GM19372 (cell line): Measurements from ENCODE around the gene MAG.

ENCODE experiments used
- ATAC-seq: cut with Tn5 transposase; IDR thresholded peaks from one replicate; pipeline ENCODE4 v1.9.1; 2021; ENCODE audit warnings: mild to moderate bottlenecking, low read depth, moderate library complexity; ENCODE audit not compliant: unreplicated experiment

MAG gene

DNA sequence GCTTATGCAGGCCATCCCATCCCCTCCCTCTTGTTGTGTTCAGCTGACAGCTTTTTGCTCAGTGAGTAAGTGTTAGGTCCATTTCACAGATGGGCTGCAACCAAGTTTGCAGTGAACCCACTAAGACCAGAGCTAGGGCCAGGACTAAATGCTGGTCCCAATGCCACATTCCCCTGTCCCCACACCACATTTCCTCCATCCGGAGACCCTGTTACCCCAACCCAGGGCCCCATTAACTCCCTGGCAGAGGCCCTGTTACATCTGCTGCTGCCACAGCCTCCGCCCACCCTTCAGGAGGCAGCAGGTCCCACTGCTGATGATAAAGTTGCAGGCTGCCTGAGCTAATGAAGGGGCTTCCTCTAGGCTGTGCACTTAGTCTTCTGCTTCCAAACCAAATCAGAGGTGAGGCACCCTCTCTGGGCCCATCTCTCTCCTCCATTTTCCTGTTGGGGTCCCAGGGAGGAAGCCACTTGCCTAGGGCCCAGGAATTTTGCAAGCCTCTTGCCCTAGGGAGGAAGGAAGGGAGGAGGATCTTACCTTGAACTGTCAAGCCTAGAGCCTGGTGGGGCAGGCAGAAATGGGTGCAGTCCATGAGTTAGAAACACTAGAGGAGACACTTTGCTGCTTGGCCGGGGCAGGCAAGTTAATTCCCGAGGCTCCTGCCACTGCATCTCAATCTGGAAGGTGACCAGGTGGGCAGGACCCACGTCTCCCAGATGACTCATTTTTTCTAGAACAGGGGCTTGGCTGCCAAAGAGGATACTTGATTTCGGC, 26.6 kb upstream of the MAG start:
- ATAC-seq = no peak

DNA sequence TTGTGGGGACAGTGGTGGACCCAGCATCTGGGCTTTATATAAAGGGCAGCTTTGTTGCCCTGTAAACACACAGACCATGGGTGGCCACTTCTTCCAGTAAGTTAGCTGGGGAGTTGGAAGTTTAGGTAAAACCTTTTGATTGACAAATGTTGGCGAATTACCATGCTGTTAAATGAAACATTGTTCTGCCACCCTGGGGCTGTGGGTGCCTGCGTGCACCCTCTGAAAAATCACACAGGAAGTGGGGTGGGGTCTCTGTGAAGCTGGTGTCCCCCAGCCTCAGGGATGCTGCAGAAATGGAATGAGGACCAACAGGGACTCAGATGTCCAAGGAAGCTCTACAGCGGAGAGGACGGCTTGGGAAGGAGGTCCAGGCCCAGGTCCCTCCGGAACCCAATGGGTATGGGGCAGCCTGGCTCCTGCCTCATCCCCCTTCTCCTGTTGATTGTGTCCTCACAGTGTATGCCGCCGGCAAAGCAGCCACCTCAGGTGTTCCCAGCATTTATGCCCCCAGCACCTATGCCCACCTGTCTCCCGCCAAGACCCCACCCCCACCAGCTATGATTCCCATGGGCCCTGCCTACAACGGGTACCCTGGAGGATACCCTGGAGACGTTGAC, 26.0 kb upstream of the MAG start:
- no peak for ATAC-seq

DNA sequence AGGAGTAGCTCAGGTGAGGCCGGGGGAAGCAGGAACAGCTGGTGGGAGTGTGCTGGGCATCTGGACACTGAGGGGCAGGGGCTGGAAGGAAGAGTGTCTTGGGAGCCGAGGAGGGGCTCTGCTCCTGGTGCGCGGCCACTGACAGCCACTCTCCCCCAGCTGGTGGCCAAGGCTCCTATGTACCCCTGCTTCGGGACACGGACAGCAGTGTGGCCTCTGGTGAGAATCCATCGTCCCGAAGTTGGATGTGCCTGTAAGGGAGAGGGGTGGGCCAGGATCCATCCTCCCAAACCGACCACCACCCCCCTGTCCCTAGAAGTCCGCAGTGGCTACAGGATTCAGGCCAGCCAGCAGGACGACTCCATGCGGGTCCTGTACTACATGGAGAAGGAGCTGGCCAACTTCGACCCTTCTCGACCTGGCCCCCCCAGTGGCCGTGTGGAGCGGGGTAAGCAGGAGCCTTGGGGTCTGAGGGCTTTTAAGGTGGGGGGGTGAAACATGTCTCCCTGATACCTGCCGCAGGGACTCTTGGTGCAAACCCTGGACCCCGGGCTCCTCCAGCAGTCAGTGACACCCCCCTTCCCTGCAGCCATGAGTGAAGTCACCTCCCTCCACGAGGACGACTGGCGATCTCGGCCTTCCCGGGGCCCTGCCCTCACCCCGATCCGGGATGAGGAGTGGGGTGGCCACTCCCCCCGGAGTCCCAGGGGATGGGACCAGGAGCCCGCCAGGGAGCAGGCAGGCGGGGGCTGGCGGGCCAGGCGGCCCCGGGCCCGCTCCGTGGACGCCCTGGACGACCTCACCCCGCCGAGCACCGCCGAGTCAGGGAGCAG, 25.2 kb upstream of the MAG start:
- no peak for ATAC-seq

DNA sequence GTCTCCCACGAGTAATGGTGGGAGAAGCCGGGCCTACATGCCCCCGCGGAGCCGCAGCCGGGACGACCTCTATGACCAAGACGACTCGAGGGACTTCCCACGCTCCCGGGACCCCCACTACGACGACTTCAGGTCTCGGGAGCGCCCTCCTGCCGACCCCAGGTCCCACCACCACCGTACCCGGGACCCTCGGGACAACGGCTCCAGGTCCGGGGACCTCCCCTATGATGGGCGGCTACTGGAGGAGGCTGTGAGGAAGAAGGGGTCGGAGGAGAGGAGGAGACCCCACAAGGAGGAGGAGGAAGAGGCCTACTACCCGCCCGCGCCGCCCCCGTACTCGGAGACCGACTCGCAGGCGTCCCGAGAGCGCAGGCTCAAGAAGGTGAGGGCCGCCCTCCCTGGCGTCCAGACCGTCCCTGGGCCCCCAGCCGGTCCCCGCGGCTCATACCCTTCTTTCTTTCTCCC, 24.6 kb upstream of the MAG start:
- no peak for ATAC-seq

DNA sequence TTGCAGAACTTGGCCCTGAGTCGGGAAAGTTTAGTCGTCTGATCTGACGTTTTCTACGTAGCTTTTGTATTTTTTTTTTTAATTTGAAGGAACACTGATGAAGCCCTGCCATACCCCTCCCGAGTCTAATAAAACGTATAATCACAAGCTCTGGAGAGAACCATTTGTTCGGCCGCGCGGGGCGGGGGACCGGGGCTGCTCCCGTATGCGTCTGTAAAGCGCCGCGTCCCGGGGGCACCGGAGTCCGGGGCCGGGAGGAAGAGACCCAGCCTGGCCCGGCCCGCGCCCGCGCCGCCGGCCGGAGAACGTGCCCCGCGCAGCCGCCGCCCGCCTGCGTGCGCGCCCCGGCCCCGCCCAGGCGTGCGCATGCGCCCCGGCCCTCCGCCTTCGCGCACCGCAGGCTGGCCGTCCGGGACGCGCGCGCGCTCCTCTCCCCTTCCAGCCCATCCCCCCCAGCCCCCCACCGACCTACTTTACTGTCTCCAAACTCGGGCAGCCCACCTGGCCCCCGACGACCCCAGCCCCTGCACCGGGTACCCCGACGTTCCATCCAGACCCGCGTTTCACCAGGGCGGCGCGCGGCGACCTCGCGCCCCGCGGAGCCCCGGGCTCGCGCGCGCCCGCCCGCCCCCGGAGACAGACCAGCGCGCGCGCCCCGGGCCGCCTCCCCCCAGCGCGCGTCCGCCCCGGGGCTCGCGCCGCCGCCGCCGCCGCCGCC, 24.0 kb upstream of the MAG start:
- peak; percentile 44 for ATAC-seq

DNA sequence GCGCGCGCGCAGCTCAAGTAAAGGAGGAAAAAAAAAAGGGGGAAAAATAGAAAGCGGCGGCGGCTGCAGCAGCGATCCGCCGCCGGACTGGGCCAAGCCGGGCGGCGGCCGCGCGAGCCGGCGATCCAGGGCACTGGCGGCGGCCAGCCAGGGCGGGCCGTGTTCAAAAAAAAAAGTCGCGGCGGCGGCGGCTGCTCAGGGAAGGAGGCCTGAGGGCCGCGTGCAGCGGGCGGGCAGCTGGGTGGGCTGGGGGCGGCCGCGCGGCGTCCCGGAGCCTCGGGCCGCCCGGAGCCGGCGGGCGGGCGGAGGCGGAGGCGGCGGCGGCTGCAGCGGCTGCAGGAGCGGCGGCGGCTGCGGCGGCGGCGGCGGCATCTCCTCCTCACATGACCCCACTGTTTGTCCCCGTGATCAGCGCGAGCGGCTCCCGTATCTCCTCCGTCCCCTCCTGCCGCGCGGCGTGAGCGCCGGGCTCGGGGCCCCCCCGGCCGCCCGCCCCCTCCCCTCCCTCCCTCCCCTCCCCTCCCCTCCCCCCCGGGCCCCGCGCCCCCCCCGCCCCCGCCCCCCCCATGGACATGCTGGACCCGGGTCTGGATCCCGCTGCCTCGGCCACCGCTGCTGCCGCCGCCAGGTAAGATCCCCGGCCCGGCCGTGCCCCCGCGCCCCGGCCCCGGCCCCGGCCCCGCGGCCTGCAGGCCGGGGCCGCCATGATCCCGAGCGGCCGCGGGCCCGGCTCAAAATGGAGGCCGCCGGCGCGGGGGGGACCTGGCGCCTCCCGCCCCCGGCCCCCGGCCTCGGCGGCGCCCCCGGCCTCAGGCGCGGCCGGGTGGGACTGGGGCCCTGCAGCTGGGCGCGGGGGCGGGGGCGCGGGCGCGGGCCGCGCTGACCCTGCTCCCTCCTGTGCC, 23.2 kb upstream of the MAG start, which contains the start of gene USF2:
Gene USF2 (plus strand): TSS at position 427 of the 902 bp plus-strand sequence. CDS start 140 bp downstream, at position 567.
- peak; percentile 31 for ATAC-seq

DNA sequence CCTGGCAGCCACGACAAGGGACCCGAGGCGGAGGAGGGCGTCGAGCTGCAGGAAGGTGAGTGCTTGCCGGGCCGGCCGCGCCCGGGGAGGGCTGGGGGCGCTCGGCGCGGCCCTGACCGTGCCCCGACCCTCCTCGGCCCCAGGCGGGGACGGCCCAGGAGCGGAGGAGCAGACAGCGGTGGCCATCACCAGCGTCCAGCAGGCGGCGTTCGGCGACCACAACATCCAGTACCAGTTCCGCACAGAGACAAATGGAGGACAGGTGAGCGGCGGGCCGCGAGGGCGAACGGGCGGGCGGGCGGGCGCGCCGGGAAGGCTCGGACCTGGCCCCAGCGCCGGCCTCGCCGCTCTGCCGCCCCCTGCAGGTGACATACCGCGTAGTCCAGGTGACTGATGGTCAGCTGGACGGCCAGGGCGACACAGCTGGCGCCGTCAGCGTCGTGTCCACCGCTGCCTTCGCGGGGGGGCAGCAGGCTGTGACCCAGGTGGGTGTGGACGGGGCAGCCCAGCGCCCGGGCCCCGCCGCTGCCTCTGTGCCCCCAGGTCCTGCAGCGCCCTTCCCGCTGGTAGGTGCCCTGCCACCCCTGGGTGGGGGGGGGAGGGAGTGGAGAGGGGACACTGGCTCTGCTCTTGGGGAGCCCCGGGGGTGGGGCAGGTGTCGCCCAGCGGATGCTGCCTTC, 22.4 kb upstream of the MAG start:
- ATAC-seq = peak; percentile 57

DNA sequence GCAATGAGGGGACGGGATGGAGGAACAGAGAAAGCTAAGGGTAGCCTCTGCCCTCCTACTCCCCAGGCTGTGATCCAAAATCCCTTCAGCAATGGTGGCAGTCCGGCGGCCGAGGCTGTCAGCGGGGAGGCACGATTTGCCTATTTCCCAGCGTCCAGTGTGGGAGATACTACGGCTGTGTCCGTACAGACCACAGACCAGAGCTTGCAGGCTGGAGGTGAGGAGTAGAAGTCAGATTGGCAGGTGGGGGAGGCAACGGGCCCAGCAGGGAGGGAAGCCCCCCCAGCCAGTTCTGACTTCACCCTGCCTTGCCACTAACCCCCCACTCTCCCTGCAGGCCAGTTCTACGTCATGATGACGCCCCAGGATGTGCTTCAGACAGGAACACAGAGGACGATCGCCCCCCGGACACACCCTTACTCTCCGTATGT, 21.6 kb upstream of the MAG start:
- no peak for ATAC-seq

DNA sequence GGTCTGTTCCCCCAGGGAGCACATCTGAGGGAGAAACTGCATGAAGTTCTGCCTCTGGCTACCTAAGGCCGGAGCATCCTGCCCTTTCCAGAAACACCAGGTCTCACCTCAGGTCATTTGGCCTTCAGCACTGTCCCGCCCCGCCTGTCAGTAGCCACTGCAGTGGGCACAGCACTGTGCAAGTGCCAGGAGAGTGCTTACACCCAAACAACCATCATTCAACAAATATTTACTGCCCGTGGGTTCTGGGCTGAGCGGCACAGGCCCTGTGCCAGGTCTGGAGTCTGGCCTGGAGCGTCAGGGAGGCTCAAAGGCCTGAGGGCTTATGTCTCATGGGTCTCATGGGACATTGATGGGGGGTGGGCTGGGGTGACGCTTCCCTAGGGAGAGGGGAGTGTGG, 20.4 kb upstream of the MAG start:
- no peak for ATAC-seq

DNA sequence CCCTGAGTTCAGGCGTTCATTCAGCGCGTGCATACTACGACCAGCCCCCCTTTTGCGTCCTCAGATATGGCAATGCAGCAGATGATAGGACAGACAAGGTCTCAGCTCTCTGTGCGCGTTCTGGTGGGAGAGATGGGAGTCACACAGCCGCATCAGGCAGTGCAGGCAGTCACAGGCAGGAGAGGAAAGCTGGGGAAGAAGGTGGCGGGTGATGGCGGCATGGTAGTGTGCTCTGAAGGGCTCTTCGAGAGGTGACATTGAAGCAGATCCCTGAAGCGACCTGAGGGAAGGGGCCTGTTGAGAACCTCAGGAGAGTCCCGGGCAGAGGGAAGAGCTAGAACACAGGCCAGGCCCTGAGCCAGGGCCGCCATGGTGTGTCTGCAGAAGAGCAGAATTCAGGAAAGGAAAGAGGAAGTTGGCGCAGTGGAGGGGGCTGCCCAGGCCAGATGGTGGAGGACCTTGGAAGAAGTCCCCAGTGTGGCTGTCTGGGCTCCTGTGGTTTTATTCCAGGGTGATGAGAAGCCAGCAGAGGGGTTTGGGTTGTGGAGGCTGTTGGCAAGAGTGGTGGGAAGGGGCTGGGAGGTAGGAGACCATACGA, 19.7 kb upstream of the MAG start:
- no peak for ATAC-seq

DNA sequence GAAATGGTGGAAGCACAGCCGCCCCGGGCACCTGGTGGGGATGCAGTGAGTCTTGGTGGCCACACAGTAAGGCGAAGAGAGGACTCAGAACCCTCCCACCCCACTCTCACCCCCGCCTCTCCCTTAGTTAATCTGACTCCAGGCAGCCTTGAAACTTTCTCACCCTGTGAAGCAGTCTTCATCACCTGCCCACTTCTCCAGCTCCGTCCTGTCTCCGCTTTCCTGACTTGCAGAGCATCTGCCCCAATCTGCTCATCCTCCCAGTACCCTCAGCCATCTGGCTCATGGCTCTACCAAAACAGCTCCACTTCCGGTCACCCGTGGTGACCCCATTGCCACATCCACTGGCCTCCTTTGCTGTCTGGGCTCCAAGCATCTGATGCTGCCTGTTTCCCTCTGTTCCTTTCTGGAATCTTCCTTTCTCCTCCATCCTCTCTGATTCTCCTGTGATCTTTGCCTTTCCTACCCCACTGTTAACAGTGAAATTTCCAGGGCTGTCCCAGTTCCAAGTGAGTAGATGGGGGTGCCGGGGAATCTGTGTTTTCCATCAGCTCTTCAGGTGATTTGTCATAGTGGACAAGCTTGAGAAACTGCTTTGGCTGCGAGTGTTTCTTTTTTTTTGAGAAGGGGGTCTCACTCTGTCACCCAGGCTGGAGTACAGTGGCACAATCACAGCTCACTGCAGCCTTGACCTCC, 18.9 kb upstream of the MAG start:
- ATAC-seq = no peak

DNA sequence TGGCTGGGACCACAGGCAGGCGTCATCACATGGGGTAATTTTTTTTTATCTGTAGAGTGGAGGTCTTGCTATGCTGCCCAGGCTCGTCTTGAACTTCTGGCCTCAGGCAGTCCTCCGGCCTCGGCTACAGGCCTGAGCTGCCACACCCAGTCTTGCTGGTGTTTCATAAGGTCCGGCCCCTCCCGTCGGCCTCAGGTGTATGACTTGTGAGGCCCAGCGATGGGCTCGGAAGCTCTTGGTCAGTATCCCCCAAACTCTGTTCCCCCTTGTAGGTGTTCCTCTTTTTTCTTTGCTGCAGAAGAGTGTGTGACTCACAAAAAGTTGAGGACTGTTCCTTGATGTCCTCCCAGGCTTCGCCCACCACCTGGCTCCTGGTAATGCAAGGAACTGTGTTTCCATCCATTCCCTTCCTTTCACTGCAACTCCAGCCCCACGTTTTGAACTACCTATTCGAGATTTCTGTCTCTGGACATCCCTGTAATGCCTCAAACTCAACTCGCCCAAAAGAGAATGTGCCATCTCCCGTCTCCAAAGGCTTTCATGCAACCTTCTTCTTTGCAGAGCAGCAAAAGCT, 18.2 kb upstream of the MAG start:
- no peak for ATAC-seq

DNA sequence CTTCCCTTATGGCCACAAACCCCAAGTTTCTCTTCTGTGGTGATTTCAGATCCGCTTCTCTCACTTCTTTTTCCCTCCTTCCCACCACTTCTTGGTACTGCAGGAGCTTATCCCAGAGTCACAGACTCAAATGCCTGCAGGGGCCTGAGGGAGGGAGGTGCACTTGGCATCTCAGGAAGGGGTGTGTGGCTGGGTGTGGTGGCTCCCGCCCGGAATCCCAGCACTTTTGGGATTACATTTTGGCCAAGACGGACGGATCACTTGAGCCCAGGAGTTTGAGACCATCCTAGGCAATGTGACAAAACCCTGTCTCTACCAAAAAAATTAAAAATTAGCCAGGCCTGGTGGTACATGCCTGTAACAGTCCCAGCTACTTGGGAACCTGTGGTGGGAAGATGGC, 17.6 kb upstream of the MAG start:
- ATAC-seq = no peak

DNA sequence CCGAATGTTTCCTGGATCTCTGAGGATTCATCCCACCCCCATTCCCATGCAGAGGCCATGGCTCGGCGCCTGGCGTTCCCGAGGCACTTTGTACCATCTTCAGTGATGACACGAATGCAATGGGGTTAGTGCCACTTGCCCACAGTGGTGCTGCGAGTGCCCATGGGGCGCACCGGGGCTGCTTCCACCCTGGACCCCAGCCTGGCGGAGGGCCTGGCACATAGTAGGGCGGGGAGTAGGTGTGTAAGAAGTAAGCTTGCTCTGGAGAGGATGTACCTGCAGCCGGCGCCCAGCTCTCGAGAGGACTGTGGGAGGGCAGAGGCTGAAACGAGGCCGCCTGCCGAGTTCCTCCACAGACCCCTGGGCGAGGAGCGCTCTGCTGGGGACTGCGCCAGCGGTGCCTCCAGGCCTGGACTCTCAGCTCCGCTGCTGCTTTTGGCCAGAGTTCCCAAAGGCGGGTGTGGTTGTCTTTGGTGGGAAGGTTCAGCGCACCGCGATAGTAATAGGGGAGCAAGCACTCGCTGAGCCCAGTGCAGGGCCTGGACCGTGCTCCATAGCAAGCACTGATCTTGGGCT, 15.2 kb upstream of the MAG start:
- no peak for ATAC-seq

DNA sequence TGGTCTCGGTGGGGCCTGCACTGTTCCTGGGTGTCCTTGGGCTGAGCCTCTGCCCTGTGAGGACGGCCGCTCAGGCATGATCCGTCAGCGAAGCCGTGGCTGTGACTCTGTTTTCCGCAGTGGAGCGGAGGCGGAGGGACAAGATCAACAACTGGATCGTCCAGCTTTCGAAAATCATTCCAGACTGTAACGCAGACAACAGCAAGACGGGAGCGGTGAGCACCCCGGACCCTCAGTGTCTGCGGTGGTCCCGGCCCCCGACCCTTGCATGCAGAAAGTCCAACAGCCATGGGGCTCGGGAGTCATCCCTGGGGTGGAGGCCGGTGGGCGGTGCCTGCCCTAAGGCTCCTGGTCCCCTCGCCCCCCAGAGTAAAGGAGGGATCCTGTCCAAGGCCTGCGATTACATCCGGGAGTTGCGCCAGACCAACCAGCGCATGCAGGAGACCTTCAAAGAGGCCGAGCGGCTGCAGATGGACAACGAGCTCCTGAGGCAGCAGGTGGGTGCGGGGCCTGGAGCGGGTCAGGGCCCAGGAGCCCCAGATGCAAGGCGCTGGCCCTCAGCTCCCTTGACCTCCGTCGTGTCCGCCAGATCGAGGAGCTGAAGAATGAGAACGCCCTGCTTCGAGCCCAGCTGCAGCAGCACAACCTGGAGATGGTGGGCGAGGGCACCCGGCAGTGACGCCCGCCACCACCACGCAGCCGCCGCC, 13.2 kb upstream of the MAG start:
- no peak for ATAC-seq

DNA sequence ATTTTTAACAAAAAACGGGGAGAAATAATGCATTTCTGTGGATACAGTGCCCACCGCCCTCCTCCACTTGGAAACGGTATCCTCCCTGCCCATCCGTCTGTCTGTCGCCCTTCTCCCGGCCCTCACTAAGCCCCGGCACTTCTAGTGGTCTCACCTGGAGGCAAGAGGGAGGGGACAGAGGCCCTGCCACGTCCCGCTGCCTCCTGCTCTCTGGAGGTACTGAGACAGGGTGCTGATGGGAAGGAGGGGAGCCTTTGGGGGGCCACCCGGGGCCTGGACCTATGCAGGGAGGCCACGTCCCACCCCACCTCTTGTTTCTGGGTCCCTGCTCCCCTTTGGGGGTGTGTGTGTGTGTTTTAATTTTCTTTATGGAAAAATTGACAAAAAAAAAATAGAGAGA, 12.6 kb upstream of the MAG start:
- no peak for ATAC-seq
